HG03432 (cell line): Measurements from ENCODE around the gene NELL2.

Experiments
- ATAC-seq: cut with Tn5 transposase; IDR thresholded peaks from one replicate; pipeline ENCODE4 v1.9.1; 2021; ENCODE audit warnings: mild to moderate bottlenecking, moderate library complexity; ENCODE audit not compliant: unreplicated experiment

NELL2 gene

GRCh38 chr12:44490181-44490580 lies 385.9 kb downstream of the NELL2 start:
- no peak for ATAC-seq

GRCh38 chr12:44488180-44488579 lies 387.9 kb downstream of the NELL2 start:
- no peak for ATAC-seq

GRCh38 chr12:44484862-44485261 lies 391.3 kb downstream of the NELL2 start:
- ATAC-seq, result no peak

- no peak for ATAC-seq
Observed at GRCh38 chr12:44477331-44477980, 398.7 kb downstream of the NELL2 start.

- no peak for ATAC-seq
Observed at GRCh38 chr12:44476683-44477082, 399.4 kb downstream of the NELL2 start.

- no peak for ATAC-seq
Observed at GRCh38 chr12:44465139-44465538, 411.0 kb downstream of the NELL2 start.

- ATAC-seq, result no peak
Observed at GRCh38 chr12:44464180-44464579, 411.9 kb downstream of the NELL2 start.

GRCh38 chr12:44462729-44463128 lies 413.4 kb downstream of the NELL2 start:
- ATAC-seq, result no peak

GRCh38 chr12:44460261-44460660 lies 415.9 kb downstream of the NELL2 start:
- ATAC-seq, result no peak

- ATAC-seq, result no peak
Observed at GRCh38 chr12:44459569-44459968, 416.5 kb downstream of the NELL2 start.
